Lower leg skin (tissue), 4 donors: ENCODE data around the gene NUFIP2. TPM values are rescaled to one million over a fixed set of nuclear protein-coding genes. Genes with fewer than 3 reads are reported as not detected.

Experiments
- DNase-seq, 2 donors: peaks; one replicate each; pipeline ENCODE4 v3.0.0-alpha.2; 2019; ENCODE audit warnings: low spot score in 2 of 2
- H3K4me3 ChIP-seq: fragments of 200-600 bp; sonication (generic); 2 replicates; pipeline ENCODE4 v1.5.1; 2017; ENCODE audit warnings: mild to moderate bottlenecking, low read depth; ENCODE audit not compliant: poor library complexity, severe bottlenecking
- POLR2A ChIP-seq, 2 donors: fragments of 450-650 bp; IDR thresholded peaks; one replicate each; pipeline ENCODE4 v1.6.1; 2016 to 2017; ENCODE audit warnings: antibody characterized with exemption in 2 of 2, mild to moderate bottlenecking in 1 of 2, moderate library complexity in 1 of 2
- WGBS, 2 donors: methylation state at CpG; one replicate each; pipeline ENCODE4 v1.1.5; 2018; 5-methylcytosine and 5-hydroxymethylcytosine counted together
- intact Hi-C: fragments of 100-400 bp; cut with DNase I; formaldehyde crosslinking; loops from one replicate; pipeline ENCODE4 v1.15.0; 2023; ENCODE audit warnings: low total_unique reads
- total RNA-seq, 4 donors: library from RNA; depleted of rRNA; stranded (reverse); fragments of >200 nt; gene quantifications; one replicate each; pipeline ENCODE4 v1.1.0, GENCODE V29; 2016
- TF ChIP-seq, protein P1 (sequence below), 3 donors: fragments of 450-650 bp; IDR thresholded peaks; one replicate each; pipeline ENCODE4 v1.5.1; 2016; ENCODE audit warnings: antibody characterized with exemption in 3 of 3, mild to moderate bottlenecking in 3 of 3, moderate library complexity in 2 of 3

NUFIP2 gene
- total RNA-seq, 4 donors from 2014 or later: 22.7 to 28.4 (median 23.4) TPM

DNA sequence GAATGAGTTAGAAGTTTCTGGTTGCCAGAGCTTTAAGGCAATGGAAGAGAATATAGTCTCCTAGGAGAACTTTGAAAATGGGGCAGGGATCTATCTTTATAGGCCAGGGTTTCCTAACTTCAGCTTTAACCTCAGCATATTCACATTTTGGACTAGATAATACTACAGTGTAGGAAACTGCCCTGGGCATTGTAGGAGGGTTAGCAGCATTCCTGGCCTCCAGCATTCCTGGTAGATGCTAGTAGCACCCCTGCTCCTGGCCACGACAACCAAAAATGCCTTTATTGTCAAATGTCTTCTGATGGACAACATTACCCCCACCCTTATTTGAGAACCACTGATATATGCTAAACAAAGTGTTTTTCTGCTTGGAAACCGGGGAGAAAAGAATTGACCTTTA is 86.0 kb downstream of the NUFIP2 start:
- WGBS, 2 donors: 86 to 89% methylated on average over 2 of the region's 2 CpGs
- H3K4me3 ChIP-seq: no peak overlapping the region
- TF ChIP-seq, protein P1, sequence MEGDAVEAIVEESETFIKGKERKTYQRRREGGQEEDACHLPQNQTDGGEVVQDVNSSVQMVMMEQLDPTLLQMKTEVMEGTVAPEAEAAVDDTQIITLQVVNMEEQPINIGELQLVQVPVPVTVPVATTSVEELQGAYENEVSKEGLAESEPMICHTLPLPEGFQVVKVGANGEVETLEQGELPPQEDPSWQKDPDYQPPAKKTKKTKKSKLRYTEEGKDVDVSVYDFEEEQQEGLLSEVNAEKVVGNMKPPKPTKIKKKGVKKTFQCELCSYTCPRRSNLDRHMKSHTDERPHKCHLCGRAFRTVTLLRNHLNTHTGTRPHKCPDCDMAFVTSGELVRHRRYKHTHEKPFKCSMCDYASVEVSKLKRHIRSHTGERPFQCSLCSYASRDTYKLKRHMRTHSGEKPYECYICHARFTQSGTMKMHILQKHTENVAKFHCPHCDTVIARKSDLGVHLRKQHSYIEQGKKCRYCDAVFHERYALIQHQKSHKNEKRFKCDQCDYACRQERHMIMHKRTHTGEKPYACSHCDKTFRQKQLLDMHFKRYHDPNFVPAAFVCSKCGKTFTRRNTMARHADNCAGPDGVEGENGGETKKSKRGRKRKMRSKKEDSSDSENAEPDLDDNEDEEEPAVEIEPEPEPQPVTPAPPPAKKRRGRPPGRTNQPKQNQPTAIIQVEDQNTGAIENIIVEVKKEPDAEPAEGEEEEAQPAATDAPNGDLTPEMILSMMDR (IDR thresholded peaks at IDR 0.05): no peak
- no peak for TF ChIP-seq POLR2A (IDR thresholded peaks at IDR 0.05)
- no peak for DNase-seq
- intact Hi-C loops: no loop called here

Other genes with a start within 250 kb of the NUFIP2 start
- 100 to 1,000 TPM in 1 of 4 donors, 10 to 100 TPM in 3; 87.3 to 123 (median 94.0) TPM for gene MYO18A, start 113.8 kb downstream of the NUFIP2 start, total RNA-seq
- gene CRYBA1, start 47.3 kb downstream of the NUFIP2 start, total RNA-seq: not detected
- 10 to 100 TPM; 54.7 to 71.8 (median 64.9) TPM for gene TAOK1, start 96.2 kb upstream of the NUFIP2 start, total RNA-seq